ENCODE data around the gene STX8. TPM values are rescaled to one million over a fixed set of nuclear protein-coding genes. Genes with fewer than 3 reads are reported as not detected.
A peak's percentile ranks its signal among the peaks of the same experiment; 100 is the strongest.
"Not testable (repeated sequence)": the region's sequence is repeated elsewhere in the genome, so short reads cannot be mapped to it uniquely, and the experiment has no call there.

STX8 gene
- total RNA-seq, 1 experiment from 2014 or later = 103 TPM

DNA sequence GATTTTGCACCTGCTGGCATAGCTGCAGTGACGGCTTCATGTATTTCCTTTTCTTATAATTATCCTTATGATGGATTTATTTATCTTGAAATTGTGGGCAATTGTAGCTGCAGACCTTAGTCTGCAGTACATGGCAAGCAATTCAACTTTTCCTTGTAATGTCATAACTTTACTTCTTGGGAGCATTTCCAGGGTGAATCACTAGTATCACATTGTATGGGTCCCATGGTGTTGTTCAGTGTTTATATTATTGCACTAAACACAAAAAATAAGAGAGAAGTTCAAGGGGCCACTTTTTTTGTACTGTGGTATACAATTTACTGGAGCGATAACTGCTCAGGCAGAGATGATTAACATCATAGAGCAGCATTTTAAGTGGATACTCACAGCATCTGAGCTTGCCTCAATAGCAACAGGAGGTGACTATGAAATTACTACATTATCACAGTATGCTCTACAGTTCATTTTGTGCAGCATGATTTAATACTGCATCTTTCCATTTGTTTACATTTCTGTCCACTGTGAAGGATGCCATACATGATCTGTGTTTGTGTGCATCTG lies 169.5 kb downstream of the STX8 start:
- no peaks in the 10 kb centered on the region for H3K36me3 ChIP-seq
- no peaks in the 10 kb centered on the region for H3K27me3 ChIP-seq
- H3K9me3 ChIP-seq = no peaks in the 10 kb centered on the region
- DNase-seq = no peak
- H3K4me3 ChIP-seq = no peak overlapping the region

DNA sequence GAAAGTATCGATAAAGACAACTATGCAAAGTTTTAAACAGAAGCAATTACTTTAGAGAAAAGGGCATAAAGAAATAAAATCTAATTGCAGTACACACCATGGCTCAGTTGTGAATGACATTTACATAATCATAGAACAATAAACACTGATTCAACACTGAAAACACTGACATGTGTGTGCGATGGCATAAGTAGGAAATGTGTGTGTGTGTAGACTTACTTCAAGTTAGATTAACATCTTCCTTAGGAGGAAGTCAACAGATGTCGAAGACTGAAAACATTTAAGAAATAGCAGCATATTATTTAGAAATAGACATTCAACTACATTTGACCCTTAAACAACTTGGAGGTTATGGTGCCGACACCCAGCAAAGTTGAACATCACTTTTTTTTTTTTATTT lies 172.4 kb downstream of the STX8 start:
- no peaks in the 10 kb centered on the region for H3K9me3 ChIP-seq
- H3K4me3 ChIP-seq = no peak overlapping the region
- no peak for DNase-seq
- no peaks in the 10 kb centered on the region for H3K27me3 ChIP-seq
- no peaks in the 10 kb centered on the region for H3K36me3 ChIP-seq

DNA sequence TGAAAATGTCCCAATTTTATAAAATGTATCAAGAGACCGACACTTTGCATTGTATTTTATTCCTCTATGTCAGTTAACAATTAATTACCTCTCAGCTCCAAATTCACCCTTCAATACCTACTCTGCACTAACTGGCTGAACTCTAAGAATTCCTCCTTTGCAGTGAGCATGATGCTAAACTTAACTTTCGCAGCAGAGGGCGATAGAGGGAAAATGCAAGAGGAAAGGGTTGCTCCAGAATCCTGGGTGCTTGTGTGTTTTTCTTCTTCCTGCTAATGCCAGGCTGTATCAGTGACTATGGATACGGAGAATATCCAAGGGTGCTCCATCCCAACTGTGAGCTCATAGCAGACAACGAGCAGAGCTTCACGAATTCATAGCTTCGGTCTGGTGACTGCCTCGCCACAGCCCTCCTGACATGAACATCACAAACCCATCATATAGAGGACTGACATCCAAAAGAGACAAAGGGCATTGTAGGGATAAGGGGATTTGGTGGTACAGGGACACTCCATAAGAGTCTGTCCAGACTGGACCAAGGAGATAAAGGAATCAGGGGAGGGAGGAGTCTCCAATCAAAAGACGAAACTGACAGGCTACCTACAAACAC lies 172.9 kb downstream of the STX8 start:
- DNase-seq = peak; percentile 8
- H3K9me3 ChIP-seq = no peaks in the 10 kb centered on the region
- no peaks in the 10 kb centered on the region for H3K36me3 ChIP-seq
- H3K4me3 ChIP-seq = no peak overlapping the region
- H3K27me3 ChIP-seq = no peaks in the 10 kb centered on the region

DNA sequence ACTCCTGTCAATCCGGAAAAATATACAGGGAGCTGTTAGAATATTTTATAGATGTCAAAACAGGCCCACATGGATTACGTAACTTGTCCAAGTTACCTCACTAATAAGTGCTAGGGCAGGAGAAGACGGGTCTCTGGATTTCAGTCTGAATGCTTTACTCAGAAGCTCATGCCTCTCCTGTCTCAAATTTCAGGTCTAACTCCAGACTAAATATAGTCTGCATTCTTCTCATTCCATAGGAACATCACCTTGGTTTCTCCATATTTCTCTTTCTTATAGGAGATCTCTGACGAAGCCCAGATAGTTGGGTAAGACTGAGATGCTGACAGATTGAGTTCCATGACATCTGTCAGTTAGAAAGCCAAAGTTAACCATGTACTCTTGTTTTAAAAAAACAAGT lies 174.2 kb downstream of the STX8 start:
- Histone ChIP-seq H3K36me3 (no peaks in the 10 kb centered on the region), H3K9me3 (no peaks in the 10 kb centered on the region)
- DNase-seq = no peak

DNA sequence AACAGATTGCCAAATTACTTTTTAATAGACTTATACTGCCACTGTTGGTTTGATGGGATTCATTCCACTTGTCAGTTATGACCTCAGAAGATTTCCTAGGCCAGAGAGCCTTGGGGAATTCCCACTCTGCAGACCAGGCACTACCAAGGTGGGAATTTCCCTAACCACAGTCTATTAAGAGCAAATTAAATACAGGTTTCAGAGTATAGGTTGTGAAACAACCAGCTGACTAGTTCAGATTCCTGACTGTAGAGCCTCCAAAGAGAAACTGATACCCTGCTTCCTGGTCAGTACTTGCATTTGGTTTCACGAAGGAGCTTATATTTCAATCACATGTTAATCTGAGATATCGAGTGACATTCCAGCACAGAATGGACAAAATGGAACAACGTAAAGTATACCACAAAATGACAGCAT lies 186.5 kb downstream of the STX8 start:
- no peak overlapping the region for H3K4me3 ChIP-seq
- H3K36me3 ChIP-seq = no peaks in the 10 kb centered on the region; the same call in 1 of the 2 replicates
- DNase-seq = peak; percentile 26
- no peaks in the 10 kb centered on the region for H3K27me3 ChIP-seq
- H3K9me3 ChIP-seq = peaks cover 14% of the 10 kb centered on the region

More for the DNA sequence above, 174.2 kb downstream of the STX8 start:
- no peaks in the 10 kb centered on the region for H3K27me3 ChIP-seq
- no peak overlapping the region for H3K4me3 ChIP-seq

DNA sequence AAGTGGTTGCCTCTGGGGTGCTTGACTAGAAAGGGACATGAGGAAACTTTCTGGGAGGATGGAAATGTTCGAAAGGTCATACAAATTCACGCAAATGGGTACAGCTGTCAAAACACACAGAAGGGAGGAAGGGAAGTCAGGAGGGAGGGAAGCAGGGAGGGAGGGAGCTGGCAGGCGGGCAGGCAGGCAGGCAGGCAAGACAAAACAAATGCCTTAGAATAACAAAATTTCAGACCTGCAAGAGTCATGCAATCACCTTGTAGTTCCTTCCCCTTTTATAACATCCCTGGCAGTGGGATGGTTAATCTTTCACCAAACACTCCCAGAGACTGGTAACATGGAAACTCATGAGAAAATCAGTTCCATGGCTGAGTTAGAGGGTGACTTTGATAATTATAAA lies 189.2 kb downstream of the STX8 start:
- Histone ChIP-seq H3K4me3 (no peak overlapping the region), H3K36me3 (no peaks in the 10 kb centered on the region), H3K27me3 (no peaks in the 10 kb centered on the region), H3K9me3 (no peaks in the 10 kb centered on the region)
- DNase-seq = no peak

DNA sequence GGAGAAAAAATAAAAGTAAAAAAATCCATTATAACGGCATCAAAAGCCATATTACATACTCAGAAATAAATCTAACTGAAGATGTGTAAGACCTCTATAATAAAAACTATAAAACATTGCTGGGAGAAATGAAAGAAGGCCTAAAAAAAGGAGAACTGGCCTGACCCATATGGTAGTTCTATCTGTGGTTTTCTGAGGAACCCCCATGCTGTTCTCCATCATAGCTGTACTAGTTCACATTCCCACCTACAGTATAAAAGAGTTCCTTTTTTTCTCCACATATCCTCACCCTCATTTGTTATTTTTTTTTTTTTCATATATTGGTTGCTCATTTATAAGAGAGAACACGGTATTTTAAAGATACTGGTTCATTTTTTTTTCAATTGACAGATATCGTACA lies 191.8 kb downstream of the STX8 start:
- no peak overlapping the region for H3K4me3 ChIP-seq
- H3K27me3 ChIP-seq = no peaks in the 10 kb centered on the region
- no peak for DNase-seq
- no peaks in the 10 kb centered on the region for H3K36me3 ChIP-seq
- H3K9me3 ChIP-seq = no peaks in the 10 kb centered on the region

DNA sequence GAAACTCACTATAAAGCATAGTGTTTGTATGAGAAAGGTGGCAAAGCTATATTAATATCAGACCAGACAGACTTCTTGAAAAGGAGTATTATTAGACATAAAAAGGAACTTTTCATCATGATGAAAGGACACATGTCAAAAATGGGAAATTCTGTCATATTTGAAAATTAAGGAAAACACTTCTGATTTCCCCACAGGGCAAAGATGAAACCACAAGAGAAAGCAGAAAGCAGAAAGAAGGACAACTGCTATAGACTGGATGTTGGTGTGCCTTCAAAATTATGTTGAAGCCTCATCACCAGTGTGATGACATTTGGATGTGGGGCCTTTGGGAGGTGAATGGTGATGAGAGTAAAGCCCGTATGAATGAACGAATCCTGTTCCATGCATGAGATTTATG lies 193.0 kb downstream of the STX8 start:
- H3K4me3 ChIP-seq = no peak overlapping the region
- H3K36me3 ChIP-seq = peaks cover 2% of the 10 kb centered on the region
- DNase-seq = no peak
- H3K27me3 ChIP-seq = no peaks in the 10 kb centered on the region
- H3K9me3 ChIP-seq = no peaks in the 10 kb centered on the region

DNA sequence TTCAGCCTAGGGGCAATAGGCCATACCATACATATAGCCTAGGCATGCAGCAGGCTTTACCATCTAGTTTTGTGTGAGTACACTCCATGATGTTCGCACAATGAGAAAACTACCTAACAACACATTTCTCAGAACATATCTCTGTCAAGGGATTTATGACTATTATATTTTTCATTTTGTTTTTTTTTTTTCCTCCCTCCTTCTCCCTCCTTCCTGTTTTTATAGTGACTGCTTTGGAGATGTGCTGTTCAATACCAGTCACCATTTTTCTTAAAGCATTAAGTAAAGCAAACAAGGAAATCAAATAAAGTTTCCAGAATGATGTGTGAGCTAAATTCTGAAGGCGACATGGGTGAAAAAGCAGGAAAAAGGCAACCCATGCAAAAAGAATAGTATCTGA lies 194.6 kb downstream of the STX8 start:
- Histone ChIP-seq H3K27me3 (no peaks in the 10 kb centered on the region), H3K4me3 (no peak overlapping the region)
- DNase-seq = no peak

DNA sequence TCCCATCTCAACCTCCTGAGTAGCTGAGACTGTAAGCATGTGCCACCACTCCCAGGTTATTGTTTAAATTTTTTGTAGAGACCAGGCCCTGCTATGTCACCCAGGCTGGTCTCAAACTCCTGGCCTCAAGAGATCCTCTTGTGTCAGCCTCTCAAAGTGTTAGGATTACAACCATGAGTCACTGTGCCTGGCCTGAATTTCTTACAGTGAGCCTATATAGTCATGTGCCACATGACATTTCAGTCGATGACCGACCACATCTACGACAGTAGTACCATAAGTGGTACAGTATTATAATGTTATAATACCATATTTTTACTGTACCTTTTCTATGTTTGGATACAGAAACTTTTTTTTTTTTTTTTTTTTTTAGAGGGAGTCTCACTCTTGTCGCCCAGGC lies 195.3 kb downstream of the STX8 start:
- no peak overlapping the region for H3K4me3 ChIP-seq
- peaks cover 2% of the 10 kb centered on the region for H3K36me3 ChIP-seq
- H3K27me3 ChIP-seq = no peaks in the 10 kb centered on the region
- no peak for DNase-seq
- 0 out of 2 replicates have a peak, but pooled peaks cover 2% of the 10 kb centered on the region for H3K9me3 ChIP-seq

More for the DNA sequence above, 194.6 kb downstream of the STX8 start:
- peaks cover 2% of the 10 kb centered on the region for H3K36me3 ChIP-seq
- H3K9me3 ChIP-seq = 0 out of 2 replicates have a peak, but pooled peaks cover 2% of the 10 kb centered on the region

DNA sequence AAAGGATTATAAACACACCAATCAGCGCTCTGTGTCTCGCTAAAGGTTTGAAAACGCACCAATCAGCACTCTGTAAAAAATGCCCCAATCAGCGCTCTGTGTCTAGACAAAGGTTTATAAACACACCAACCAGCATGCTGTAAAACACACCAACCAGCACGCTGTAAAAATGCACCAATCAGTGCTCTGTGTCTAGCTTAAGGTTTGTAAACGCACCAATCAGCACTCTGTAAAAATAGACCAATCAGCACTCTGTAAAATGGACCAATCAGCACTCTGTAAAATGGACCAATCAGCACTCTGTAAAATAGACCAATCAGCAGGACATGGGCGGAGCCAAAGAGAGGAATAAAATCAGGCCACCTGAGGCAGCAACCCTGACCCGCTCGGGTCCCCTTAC lies 199.4 kb downstream of the STX8 start:
- not testable (repeated sequence) for H3K9me3 ChIP-seq, DNase-seq, H3K27me3 ChIP-seq, H3K4me3 ChIP-seq, H3K36me3 ChIP-seq

DNA sequence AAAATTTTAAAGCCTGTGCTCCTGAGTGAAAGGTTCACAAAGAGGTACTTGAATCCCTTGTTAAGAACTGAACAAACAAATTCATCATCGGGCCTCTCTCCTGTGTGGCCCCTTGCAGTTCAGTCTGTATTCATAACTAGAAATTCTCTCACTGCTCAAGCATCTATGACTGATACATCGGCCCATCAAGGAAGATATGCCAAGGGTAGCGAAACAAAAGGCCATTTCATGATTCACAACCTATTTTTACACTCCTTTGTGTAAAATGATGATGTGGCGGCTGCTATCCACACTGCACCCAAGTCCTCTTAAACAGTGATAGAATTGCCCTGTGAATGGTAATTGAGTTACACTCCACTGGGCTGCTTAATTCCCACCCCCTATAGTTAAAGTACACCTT lies 204.6 kb downstream of the STX8 start:
- Histone ChIP-seq H3K9me3 (no peaks in the 10 kb centered on the region), H3K36me3 (no peaks in the 10 kb centered on the region), H3K4me3 (no peak overlapping the region), H3K27me3 (no peaks in the 10 kb centered on the region)
- peak; percentile 71 for DNase-seq

DNA sequence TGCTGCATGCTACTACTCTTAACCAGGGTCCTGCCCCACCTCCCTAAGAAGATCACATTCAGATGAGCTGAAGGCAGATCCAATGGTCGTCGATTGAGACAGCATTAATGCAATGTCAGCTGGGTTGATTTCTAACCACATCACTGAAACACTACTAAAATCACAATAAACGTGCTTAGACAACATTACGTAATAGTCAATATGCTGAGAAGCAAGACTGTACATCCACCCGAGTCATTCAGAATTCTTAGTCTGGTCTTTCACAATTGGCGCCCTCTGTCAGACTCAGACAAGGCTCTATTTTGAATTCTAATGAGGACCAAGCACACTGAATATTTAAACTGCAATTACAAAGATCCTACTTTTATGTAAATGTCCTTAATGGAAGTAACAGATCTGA lies 205.2 kb downstream of the STX8 start:
- Histone ChIP-seq H3K9me3 (no peaks in the 10 kb centered on the region), H3K4me3 (no peak overlapping the region), H3K36me3 (no peaks in the 10 kb centered on the region), H3K27me3 (no peaks in the 10 kb centered on the region)
- DNase-seq = no peak

DNA sequence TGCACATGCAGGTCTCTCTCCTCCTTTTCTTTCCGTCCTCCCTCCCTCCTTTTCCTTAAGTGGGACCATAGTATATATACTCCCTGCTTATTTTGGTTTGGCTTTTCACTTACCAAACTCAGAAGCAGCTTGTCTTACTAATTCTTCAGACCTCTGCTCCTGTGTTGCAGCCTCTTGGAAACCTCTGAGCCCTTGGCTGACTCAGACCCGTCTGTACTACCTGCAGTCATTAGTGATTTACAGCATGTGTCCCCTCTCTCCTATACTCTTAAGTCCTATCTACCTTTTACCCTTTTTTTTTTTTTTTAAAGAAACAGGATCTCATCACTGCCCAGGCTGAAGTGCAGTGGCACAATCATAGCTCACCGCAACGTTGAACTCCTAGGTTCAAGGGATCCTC lies 207.0 kb downstream of the STX8 start:
- Histone ChIP-seq H3K36me3 (no peaks in the 10 kb centered on the region), H3K27me3 (no peaks in the 10 kb centered on the region), H3K9me3 (no peaks in the 10 kb centered on the region), H3K4me3 (no peak overlapping the region)
- no peak for DNase-seq

DNA sequence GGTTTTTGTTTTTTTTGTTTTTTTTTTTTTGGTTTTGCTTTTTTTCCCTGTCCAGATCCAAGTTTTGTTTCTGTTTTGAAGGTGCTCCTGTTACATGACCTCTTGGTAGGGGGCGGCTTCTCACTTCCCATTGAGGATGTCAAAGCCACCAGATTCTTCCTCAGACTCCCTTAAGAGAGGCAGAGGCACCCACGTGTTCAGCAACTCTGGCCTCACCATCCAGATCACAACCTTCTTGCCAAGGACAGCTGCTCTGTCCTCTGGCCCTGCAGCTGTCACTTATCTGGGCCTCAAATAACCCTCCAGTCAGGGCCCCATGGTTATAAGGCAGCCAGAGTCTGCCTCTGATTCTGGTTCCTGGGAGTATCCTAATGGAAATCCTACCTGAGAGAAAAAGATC lies 208.5 kb downstream of the STX8 start:
- no peak overlapping the region for H3K4me3 ChIP-seq

DNA sequence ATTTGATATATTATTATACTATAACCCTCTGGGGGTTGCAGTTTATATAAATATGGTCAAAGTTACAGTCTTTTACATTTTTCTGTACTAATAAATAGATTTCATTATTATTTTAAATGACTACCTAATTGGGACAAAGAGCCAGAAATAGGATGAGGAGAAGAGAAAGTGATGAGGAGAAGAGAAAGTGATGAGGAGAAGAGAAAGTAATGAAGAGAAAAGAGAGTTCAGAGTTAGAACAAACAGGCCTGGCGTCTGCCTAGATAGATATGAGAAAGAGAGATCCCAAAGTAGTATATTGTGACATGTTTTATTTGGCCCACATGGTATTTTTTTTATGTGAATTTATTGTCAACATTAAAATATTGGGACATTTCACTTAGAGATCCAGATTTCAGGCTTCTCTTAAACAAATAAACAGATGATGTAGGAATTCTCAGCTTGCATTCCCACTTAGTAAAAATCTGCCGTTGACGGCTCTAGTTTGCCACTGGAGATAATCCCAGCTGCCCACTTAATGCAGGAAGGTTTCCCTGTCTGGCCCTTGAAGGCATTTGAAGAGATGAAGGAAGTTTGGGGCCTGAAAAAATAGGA lies 210.7 kb downstream of the STX8 start:
- no peak for DNase-seq

More for the DNA sequence above, 208.5 kb downstream of the STX8 start:
- Histone ChIP-seq H3K27me3 (no peaks in the 10 kb centered on the region), H3K9me3 (no peaks in the 10 kb centered on the region), H3K36me3 (no peaks in the 10 kb centered on the region)
- DNase-seq = no peak

DNA sequence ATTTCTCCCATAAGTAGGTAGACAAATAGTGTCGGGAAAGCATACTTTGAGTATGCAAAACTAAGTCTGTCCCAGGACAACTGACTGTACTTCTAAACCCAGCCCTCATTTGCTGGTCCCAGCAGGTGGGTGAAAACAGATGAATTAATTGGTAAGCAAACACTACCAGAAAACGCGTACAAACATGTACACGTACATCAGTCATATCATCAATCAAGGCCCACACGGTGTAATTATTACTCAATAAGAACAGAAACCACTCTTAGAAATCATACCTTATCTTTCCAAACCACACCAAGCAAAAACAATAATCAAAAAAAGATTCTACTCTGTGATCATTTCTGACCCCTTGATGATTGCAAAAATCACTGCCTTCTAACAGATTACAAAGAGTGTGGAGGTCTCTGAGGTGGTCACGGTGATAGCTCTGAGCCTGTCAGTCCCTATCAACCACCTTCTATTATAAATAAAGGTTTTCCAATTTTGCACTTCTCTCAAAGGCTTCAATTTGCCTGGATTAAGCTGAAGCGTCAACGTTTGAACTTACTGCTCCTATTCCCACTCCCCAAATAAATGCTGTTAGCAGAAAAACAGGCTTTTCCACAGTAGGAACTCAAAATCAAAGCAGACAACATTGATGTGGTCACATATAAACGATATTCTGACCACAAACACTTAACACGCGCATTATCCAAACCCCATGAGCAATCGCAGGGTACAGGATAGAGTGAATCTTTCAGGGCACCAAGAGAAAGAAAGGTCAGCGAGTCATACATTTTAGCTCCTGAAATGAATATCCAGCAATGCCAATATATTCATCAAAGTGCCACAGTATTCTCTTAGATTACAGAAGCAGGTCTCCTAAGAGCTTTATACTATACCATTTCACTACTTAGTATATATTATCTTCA lies 211.9 kb downstream of the STX8 start:
- no peak overlapping the region for H3K4me3 ChIP-seq
- DNase-seq = peak; percentile 19
- no peaks in the 10 kb centered on the region for H3K36me3 ChIP-seq
- H3K9me3 ChIP-seq = no peaks in the 10 kb centered on the region
- no peaks in the 10 kb centered on the region for H3K27me3 ChIP-seq

More for the DNA sequence above, 210.7 kb downstream of the STX8 start:
- H3K9me3 ChIP-seq = no peaks in the 10 kb centered on the region
- no peaks in the 10 kb centered on the region for H3K36me3 ChIP-seq
- no peak overlapping the region for H3K4me3 ChIP-seq
- H3K27me3 ChIP-seq = no peaks in the 10 kb centered on the region
